ENCODE results near the gene MEG3.

MEG3 gene

DNA sequence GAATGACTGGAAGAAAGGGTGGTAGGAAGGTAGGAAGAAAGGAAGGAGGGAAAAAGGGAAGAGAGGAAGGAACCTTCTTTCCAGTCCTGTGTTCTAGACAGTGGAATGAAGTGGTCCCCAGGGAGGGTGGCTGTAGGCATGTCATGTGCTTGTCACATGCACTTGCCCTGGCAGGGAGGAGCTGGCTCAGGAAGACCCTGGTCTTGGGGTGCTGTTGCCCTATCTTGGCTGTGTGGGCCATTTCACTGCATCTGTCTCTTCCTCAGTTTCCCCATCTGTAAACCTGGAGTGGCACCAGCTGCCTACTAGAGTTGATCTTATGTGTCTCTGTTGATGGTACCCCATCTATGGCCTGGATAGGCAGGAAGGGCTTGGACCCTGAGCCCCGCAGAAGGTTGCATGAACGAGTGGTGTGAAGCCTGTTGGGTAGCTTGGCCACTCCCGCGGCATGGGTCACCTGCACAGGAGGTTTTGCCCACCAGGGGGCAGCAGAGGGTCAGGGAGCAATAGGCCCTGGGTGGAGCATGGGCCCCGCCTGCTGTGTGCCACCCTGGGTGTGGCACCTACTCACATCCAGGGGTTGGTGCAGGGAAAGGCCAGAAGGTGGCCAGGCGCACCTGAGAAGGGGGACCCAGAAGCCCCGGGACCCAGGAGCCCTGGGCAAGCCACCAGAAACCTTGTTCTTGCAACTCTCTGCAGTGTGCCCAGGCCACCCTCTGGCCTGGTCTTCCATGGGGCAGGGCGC, 25.1 kb downstream of the MEG3 start:
- DNase-seq = no peak

GRCh38 chr14:100851586-100851916, 25.6 kb downstream of the MEG3 start:
- no peak for DNase-seq

- no peak for DNase-seq
These were observed 26.2 kb downstream of the MEG3 start for GRCh38 chr14:100851946-100852620.

GRCh38 chr14:100854435-100854834, 28.5 kb downstream of the MEG3 start:
- no peak for DNase-seq

DNA sequence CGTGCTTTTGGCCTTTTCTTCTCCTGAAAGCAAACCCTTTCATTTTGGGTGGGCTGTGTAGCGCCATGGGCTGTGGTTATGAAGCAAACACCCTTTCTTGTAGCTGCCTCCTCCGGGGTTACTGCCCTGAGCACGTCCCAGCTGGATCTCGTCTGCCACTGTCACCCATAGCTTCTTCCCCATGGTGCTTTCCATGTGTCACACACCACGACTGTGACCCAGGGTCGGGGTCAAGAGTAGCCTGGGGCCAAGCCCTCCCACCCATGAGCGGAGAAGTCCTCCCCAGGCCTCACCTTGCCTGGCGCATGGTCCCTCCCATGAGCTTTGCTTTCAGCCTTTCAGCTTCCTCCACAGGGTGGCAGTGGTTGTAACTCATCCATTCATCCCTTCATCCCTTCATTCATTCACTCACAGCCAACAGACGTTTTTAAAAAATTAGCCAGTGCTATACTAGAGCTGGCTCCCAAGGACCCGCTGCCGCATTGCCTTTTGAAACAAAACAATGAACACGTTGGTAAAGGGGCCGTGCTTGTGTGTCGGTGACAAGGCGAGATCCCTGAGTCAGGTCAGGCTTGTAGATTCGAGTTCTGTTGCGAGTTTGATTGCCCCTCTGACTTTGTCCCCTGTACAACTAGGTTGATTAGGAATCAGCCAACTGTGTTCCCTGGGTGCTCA, 29.5 kb downstream of the MEG3 start:
- DNase-seq = no peak

- DNase-seq = no peak
These were observed 30.4 kb downstream of the MEG3 start for GRCh38 chr14:100856056-100856950.

DNA sequence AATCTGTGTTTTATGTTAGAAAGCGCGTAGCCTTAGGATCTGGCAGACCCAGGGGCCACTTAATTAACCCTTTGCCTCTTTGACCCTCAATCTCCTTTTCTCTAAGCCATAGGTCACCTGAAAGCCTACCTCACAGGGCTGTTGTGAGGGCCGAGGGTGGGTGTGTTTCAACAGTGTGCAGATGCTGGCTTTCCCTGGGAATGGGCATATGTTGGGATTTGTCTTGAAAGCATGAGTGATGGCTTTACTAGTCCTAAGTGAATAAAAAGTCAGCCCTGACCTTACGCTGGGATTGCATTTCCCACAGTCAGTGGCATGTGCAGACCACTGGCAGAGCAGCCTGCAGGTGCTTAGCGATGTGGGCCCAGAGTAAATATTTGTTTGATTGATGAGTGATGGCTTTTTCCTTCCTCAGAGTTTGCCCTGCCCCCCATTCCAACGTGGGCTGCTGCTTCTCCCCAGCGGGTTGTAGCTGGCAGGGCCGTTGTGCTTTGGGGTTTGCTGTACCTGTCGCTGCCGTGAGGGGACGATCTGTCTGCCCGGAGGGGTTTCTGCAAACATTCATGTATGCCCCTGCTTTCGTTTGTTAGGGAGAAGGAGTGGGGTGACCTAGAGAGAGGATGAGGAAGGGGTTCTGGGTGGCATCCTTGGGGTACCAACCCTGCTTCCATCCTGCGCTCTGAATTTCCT, 31.5 kb downstream of the MEG3 start:
- no peak for DNase-seq

- DNase-seq = no peak
These were observed 32.3 kb downstream of the MEG3 start for GRCh38 chr14:100857923-100858837.

- DNase-seq = no peak
These were observed 32.9 kb downstream of the MEG3 start for GRCh38 chr14:100858838-100859220.

DNA sequence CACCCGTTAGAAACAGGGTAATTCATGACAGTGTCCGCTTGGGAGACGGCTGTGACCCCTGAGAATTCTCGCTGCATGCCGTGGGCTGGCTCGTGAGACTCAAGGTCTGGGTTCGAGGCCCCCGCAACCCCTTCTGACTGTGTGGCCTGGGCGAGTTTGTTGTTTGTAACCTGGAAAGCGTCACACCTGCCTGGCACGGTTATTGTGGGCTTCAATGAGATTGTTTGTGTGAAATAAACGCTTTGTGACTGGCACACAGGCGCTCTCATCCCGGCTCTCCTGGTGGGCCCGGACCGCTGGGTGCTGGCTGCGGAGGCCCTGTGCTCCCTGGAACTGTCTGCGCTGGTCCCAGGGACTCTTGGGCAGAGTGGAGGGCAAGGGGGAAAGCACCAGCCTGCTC, 33.9 kb downstream of the MEG3 start:
- no peak for DNase-seq

DNA sequence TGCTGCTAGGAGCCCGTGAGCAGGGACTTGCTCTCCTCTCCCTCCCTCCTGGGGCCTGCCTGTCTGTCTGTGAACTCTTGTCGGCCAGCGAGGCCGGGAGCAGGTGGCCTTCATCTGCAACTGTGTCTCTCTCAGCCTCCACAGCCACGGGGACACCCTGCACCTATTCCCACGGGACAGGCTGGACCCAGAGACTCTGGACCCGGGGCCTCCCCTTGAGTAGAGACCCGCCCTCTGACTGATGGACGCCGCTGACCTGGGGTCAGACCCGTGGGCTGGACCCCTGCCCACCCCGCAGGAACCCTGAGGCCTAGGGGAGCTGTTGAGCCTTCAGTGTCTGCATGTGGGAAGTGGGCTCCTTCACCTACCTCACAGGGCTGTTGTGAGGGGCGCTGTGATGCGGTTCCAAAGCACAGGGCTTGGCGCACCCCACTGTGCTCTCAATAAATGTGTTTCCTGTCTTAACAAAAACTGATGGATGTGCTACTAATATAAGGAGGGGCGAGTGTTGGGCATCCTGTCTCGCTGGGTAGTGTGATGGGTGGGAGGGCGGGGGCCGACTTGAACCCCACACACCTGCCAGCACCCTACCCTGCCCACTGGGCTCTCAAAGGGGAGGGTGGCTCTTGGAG, 34.8 kb downstream of the MEG3 start:
- DNase-seq = no peak

DNA sequence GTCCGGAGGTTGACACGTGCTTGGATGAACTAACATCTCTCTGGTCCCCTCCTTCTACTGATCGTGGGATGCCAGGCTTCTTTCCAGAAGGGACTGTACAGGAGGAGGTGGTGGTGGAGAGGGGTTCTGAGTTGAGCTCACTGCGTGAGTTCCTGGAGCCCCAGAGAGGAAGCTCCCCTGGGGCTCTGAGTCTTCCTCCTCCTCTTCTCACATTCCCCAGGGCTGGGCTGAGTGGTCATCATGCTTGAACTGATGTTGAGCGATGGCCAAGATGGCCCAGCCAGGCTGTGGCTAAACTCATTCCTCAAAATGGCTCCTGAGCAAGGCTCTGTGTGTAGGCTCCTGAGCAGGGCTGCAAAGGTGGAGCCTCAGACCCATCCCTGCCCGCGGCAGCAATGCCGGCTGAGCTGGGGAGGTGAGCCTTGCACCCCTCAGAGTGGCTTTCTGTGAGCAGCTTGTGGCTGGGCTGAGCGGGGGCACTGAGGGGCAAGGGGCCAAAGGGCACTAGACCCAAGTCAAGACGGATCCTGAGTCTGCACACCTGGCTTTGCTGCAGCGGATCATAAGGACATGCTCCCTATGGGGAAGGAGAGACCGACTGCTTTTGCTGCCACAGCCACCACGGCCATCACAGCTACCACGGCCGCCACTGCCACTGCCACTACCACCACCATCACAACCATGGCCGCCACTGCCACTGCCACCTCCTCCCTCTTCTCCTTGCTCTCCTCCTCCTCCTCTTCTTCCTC, 35.4 kb downstream of the MEG3 start:
- no peak for DNase-seq

DNA sequence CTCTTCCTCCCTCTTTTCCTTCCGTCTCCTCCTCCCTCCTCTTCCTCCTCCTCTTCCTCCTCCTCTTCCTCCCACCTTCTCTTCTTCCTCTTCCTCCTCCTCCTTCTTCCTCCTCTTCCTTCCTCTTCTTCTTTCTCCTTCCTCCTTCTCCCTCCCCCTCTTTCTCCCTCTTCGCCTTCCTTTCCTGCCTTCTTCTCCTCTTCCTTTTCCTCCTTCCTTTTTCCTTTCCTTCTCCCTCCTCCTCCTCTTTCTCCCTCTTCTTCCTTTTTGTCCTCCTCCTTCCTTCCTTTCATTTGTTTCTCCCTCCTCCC, 36.0 kb downstream of the MEG3 start:
- DNase-seq = no peak

DNA sequence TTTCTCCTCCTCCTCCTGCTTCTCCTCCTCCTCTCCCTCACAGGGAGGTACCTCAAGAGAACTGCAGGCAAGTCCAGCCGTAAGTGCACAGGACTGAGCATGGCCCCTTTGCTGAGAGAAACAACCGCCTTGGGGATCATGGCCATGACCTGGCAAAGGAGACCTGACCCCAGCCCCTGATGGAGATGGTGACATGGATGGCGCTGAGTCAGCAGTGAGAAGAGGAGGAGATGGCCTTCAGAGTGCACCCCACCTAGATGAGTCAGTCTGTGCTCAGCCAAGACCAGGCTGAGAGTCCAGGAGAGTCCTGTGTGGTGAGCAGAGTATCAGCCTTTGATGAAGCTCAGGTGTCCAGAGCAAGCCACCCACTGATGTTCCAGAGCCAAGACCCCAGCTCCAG, 36.4 kb downstream of the MEG3 start:
- DNase-seq = no peak

GRCh38 chr14:100862793-100863192, 36.9 kb downstream of the MEG3 start:
- DNase-seq = no peak

- no peak for DNase-seq
These were observed 38.3 kb downstream of the MEG3 start for GRCh38 chr14:100864206-100864605.

DNA sequence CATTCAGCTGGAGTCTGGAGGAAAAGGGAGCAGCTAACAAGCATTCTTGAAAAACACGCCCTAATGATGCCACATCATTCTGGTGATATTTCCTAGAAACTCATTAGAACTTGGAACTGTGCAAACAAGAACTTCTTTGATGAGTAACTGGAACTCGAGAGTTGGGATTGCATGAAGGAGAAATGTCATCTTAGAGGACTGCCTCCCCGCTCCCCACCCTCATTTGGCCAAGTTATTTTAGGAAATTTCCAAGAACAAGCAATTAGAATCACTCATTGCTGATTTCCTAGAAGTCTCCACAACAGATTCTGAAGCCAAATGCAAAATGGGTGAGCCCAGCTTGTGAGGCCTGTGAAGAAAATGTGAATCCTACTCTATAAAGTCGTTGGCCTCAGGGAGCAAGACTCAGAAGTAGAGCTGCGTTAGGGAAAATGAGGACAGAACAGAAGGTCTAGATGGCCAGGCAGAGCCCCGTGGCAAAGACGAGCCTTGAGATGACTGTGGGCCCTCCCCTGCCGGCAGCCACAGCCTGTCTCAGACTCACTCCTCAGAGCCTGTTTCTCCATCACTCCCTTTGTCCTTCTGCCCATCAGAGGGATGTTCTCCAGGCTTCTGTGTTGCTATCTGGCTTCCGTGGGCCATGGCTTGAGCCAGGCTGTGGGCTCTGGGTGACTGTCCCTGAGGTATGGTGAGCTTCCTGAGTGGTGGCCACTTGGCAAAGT, 39.2 kb downstream of the MEG3 start:
- no peak for DNase-seq

DNA sequence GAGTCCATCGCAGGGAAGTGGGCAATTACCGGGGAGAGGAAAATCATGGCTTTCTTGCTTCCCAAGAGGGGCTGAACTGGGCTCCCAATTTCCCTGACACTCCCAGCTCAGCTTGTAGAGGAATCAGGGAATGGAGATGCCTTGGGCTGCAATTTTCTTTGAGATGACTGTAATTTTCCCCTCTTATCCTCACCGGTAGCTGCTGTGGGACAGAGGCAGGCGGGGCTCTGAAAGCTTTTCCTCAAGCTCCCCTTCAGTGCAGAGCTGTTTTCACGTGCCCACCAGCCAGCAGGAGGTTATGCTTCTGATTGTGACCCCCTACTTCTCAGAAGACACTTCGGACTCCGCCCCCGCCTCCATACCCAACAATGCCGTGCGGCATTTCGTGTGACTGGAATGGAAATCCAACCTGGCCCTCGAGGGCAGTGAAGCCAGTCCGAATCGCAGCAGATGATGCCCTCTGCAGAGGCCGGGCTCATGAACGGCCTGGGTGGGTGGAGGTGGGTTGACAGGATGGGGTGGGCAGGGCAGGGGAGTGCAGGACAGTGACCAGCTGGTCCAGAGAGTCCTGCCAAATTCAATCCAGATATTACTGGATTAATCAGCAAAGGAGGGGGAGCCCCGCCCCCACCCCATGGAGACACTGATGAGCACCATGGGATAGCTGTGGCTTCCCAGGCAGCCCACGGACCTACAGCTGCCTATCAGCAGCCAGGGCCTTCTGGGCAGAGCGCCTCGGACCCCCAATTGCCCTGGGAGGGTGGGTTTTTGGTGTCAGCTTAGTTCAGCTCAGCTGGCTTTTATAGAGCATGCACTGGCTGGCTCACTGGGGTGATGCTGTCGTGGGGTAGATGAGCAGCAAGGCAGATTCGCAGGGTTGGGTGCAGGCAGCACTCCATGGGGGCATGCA, 40.0 kb downstream of the MEG3 start:
- DNase-seq = no peak
